ENCODE results near the gene PXN.

The PXN gene

GRCh38 chr12:120164293-120164692 is 101.2 kb downstream of the PXN start (continued):
- TF ChIP-seq TSHZ2 (CRISPR knock-in tag; IDR thresholded peaks at IDR 0.05) = no peak
- no peak for TF ChIP-seq GLIS3 (CRISPR knock-in tag; IDR thresholded peaks at IDR 0.05)
- no peak for TF ChIP-seq CREB5 (CRISPR knock-in tag; IDR thresholded peaks at IDR 0.05; ENCODE audit: low read depth)

- ATAC-seq = no peak
- no peak for TF ChIP-seq CSDC2 (CRISPR knock-in tag; IDR thresholded peaks at IDR 0.05)
- no peak for TF ChIP-seq ARNTL (CRISPR knock-in tag; IDR thresholded peaks at IDR 0.05; ENCODE audit: borderline replicate concordance, low read depth)
- no peak for TF ChIP-seq ZFP30 (CRISPR knock-in tag; IDR thresholded peaks at IDR 0.05)
- no peak for TF ChIP-seq ZNF70 (CRISPR knock-in tag; IDR thresholded peaks at IDR 0.05)
- TF ChIP-seq ZC3H10 (CRISPR knock-in tag; IDR thresholded peaks at IDR 0.05) = no peak
- TF ChIP-seq OSR1 (CRISPR knock-in tag; IDR thresholded peaks at IDR 0.05) = no peak
- TF ChIP-seq ZFP3 (CRISPR knock-in tag; IDR thresholded peaks at IDR 0.05) = no peak
- no peak for TF ChIP-seq CREB5 (CRISPR knock-in tag; IDR thresholded peaks at IDR 0.05; ENCODE audit: low read depth)
- no peak for TF ChIP-seq BACH2 (CRISPR knock-in tag; IDR thresholded peaks at IDR 0.05; ENCODE audit: borderline replicate concordance)
Measured at GRCh38 chr12:120162763-120163162, 102.8 kb downstream of the PXN start.

GRCh38 chr12:120161852-120162251 is 103.7 kb downstream of the PXN start:
- TF ChIP-seq ZFP3 (CRISPR knock-in tag; IDR thresholded peaks at IDR 0.05) (no peak), ZNF70 (CRISPR knock-in tag; IDR thresholded peaks at IDR 0.05) (no peak), ZNF8 (CRISPR knock-in tag; IDR thresholded peaks at IDR 0.05) (no peak), TCF4 (CRISPR knock-in tag; IDR thresholded peaks at IDR 0.05; ENCODE audit: borderline replicate concordance) (no peak), ARNTL (CRISPR knock-in tag; IDR thresholded peaks at IDR 0.05; ENCODE audit: borderline replicate concordance, low read depth) (no peak), ZFP30 (CRISPR knock-in tag; IDR thresholded peaks at IDR 0.05) (no peak), SNAI2 (CRISPR knock-in tag; IDR thresholded peaks at IDR 0.05) (no peak), CSDC2 (CRISPR knock-in tag; IDR thresholded peaks at IDR 0.05) (no peak), ZC3H10 (CRISPR knock-in tag; IDR thresholded peaks at IDR 0.05) (no peak), GLIS3 (CRISPR knock-in tag; IDR thresholded peaks at IDR 0.05) (no peak)
- ATAC-seq = no peak

All from SK-N-SH treated with all-trans-retinoic acid at 6 μM for 48 hours (cell line).